ENCODE data around the gene AKAP10. TPM values are rescaled to one million over a fixed set of nuclear protein-coding genes. Genes with fewer than 3 reads are reported as not detected.

The AKAP10 gene
- polyA plus RNA-seq, 4 donors = 5.4 to 20.7 (median 7.2) TPM

DNA sequence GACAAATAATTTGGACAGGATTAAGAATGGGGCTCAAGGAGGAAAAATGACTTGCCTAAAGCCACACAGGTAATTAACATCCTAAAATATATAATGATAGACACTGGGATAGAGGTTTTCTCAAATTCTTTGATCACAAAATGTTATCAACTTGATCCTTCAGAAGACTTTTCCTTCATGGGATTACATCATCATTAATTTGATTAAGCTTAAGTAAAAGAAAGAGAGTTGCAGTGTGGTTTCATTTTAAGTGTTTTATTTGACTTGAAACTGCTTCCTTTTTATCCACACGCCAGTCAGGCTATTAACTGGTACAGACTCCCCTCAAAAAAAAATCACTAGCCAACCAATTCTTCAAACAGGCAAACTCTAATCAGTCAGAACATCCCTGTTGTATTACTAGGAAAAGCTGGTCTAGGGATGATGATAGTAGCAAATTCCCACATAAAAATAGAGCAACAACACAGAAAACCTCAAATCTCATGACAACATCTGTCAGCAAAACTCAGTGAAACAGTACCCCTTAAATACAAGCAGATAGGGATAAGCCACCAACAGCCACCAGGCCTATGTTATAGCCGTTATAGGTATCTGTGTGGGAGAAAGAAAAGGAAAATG lies 32.5 kb downstream of the AKAP10 start:
- no peak for FAIRE-seq

DNA sequence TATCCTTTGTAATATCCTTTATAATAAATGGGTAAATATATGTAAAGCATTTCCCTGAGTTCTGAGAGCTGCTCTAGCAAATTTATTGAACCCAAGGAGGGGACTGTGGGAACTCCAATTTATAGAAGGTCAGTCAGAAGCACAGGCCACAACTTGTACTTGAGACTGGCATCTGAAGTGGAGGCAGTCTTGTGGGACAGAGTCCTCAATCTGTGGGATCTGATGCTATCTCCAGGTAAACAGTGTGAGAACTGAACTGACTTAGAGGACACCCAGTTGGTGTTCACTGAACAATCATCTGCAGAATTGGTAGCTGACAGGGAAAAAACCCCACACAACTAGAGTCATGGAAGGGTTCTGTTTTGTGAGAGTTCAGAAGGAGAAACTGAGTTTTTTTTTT lies 34.0 kb downstream of the AKAP10 start:
- DNase-seq (no peak), FAIRE-seq (no peak)
- Histone ChIP-seq H3K9me3 (ENCODE audit: control insufficient read depth in 2 of 2, insufficient read depth in 1 of 2, low read depth in 1 of 2, low read length in 1 of 2) (no peaks in the 10 kb centered on the region), H3K36me3 (ENCODE audit: control insufficient read depth in 3 of 3, insufficient read depth in 2 of 3, low read depth in 1 of 3, low read length in 3 of 3) (peaks cover 6 to 25% (median 13%) of the 10 kb centered on the region in 3 donors), H3K4me1 (ENCODE audit: control insufficient read depth in 3 of 3, insufficient read depth in 2 of 3, low read depth in 1 of 3, low read length in 2 of 3) (no peaks in the 10 kb centered on the region), H3K4me3 (ENCODE audit: low read depth in 1 of 3, low read length in 3 of 3) (no peak overlapping the region), H3K27ac (ENCODE audit: low read depth in 1 of 3, low read length in 2 of 3) (no peak overlapping the region), H3K27me3 (ENCODE audit: control insufficient read depth in 3 of 3, insufficient read depth in 3 of 3, low read length in 3 of 3) (no peaks in the 10 kb centered on the region)

More for the DNA sequence above, 32.5 kb downstream of the AKAP10 start:
- 67 to 84% (median 78%) methylated on average over 2 of the region's 2 CpGs for WGBS, 3 donors
- Histone ChIP-seq H3K4me1 (ENCODE audit: control insufficient read depth in 3 of 3, insufficient read depth in 2 of 3, low read depth in 1 of 3, low read length in 2 of 3) (no peaks in the 10 kb centered on the region), H3K9me3 (ENCODE audit: control insufficient read depth in 2 of 2, insufficient read depth in 1 of 2, low read depth in 1 of 2, low read length in 1 of 2) (no peaks in the 10 kb centered on the region), H3K27ac (ENCODE audit: low read depth in 1 of 3, low read length in 2 of 3) (no peak overlapping the region), H3K27me3 (ENCODE audit: control insufficient read depth in 3 of 3, insufficient read depth in 3 of 3, low read length in 3 of 3) (no peaks in the 10 kb centered on the region), H3K36me3 (ENCODE audit: control insufficient read depth in 3 of 3, insufficient read depth in 2 of 3, low read depth in 1 of 3, low read length in 3 of 3) (peaks cover 6 to 23% (median 6%) of the 10 kb centered on the region in 3 donors), H3K4me3 (ENCODE audit: low read depth in 1 of 3, low read length in 3 of 3) (no peak overlapping the region)
- no peak for DNase-seq

DNA sequence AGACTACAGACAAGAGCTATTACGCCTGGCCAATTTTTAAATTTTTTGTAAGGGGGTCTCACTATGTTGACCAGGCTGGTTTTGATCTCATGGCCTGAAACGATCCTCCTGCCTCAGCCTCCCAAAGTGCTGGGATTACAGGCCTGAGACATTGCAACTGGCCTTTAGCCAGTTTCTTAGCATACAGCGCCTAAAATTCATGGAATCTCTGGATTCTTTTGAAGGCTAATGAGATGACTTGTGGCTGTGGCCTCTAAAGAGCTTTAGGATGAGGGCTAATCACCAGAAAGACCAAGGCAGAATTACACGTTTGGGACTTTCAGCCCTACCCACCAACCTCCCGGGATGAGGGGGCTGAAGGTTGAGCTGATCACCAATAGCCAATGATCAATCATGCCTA lies 34.6 kb downstream of the AKAP10 start:
- Histone ChIP-seq H3K36me3 (ENCODE audit: control insufficient read depth in 3 of 3, insufficient read depth in 2 of 3, low read depth in 1 of 3, low read length in 3 of 3) (peaks cover 4 to 23% (median 13%) of the 10 kb centered on the region in 3 donors), H3K9me3 (ENCODE audit: control insufficient read depth in 2 of 2, insufficient read depth in 1 of 2, low read depth in 1 of 2, low read length in 1 of 2) (no peaks in the 10 kb centered on the region), H3K27me3 (ENCODE audit: control insufficient read depth in 3 of 3, insufficient read depth in 3 of 3, low read length in 3 of 3) (no peaks in the 10 kb centered on the region), H3K27ac (ENCODE audit: low read depth in 1 of 3, low read length in 2 of 3) (no peak overlapping the region), H3K4me3 (ENCODE audit: low read depth in 1 of 3, low read length in 3 of 3) (no peak overlapping the region), H3K4me1 (ENCODE audit: control insufficient read depth in 3 of 3, insufficient read depth in 2 of 3, low read depth in 1 of 3, low read length in 2 of 3) (no peaks in the 10 kb centered on the region)
- DNase-seq (no peak), FAIRE-seq (no peak)
- 92 to 98% (median 95%) methylated on average over 5 of the region's 5 CpGs for WGBS, 3 donors

DNA sequence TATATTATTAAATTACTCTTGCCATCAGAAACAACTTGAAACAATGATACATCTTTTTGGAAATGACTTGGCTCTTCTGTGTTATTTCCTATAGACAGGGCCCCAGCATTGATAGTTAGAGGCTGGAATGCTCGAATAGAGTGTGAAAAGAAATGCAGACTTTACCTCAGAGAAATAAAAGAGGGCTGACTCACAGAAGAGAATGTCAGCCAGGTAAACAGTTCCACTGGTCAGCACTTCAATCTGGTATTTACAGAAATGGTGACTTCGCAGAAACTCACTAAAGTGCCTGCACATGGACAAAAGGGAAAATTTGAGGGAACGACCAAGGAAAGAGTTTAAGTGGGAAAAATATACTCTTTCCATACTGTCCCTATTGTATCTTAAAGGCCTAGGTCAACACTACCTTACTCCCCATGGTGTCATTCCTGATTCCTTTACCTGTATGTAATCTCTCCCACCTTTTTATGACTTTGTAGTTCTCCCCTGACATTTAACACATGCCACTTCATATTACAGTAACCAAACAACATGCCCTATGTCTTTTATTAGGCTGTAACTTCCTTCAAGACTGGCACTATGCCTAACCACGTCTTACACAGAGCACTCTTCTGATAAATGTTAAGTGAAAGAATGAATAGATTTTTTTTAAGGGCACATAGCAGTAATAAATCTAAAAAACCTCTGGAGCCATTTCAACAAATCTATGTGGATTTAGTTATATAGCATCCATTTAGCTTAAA lies 36.7 kb downstream of the AKAP10 start:
- 54 to 62% (median 58%) methylated on average over 4 of the region's 4 CpGs for WGBS, 3 donors
- H3K9me3 ChIP-seq (ENCODE audit: control insufficient read depth in 2 of 2, insufficient read depth in 1 of 2, low read depth in 1 of 2, low read length in 1 of 2) = no peaks in the 10 kb centered on the region
- no peaks in the 10 kb centered on the region for H3K27me3 ChIP-seq (ENCODE audit: control insufficient read depth in 3 of 3, insufficient read depth in 3 of 3, low read length in 3 of 3)
- DNase-seq (peak; percentile 22 to 37), FAIRE-seq (no peak)
- H3K4me1 ChIP-seq (ENCODE audit: control insufficient read depth in 3 of 3, insufficient read depth in 2 of 3, low read depth in 1 of 3, low read length in 2 of 3) = no peaks in the 10 kb centered on the region
- no peak overlapping the region for H3K4me3 ChIP-seq (ENCODE audit: low read depth in 1 of 3, low read length in 3 of 3)
- peaks cover 9 to 23% (median 20%) of the 10 kb centered on the region in 3 donors for H3K36me3 ChIP-seq (ENCODE audit: control insufficient read depth in 3 of 3, insufficient read depth in 2 of 3, low read depth in 1 of 3, low read length in 3 of 3)
- H3K27ac ChIP-seq (ENCODE audit: low read depth in 1 of 3, low read length in 2 of 3) = peak overlapping the region in 2 of 3 donors; percentile 17 to 24

DNA sequence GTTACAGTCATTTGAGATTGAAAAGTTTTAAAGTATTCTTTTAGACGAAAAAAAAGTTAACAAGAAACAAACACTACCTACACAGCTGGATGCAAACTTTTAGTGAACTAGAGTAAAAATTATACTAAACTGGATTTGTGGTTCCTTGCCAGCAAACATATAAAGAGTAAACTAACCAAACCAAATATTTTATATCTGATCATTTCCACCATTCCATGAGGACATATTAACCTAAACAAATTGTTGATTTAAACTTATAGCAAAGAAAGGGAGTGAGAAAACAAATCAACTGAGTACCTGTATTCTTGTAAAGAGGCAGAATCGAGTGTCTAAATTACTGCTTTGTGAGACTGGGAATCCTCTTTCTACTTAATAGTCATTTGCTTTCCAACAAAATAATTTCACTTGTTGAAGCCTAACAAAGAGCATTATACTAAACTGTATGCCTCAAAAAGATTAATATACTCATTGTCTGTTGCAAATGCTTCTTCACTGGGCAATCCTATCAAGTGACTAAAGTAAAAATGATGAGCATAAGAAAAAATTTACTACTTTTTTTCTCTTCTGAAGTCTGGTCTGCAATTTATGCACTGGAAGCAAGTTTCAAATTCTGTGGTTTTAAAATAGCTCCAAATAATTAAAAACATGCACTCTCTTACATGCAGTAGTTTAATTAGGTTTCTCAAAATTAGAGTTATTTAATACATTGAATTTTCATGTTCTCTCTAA lies 37.5 kb downstream of the AKAP10 start:
- 90 to 96% (median 94%) methylated on average over 2 of the region's 2 CpGs for WGBS, 3 donors
- DNase-seq = no peak
- H3K27me3 ChIP-seq (ENCODE audit: control insufficient read depth in 3 of 3, insufficient read depth in 3 of 3, low read length in 3 of 3) = no peaks in the 10 kb centered on the region
- no peak overlapping the region for H3K27ac ChIP-seq (ENCODE audit: low read depth in 1 of 3, low read length in 2 of 3)
- H3K36me3 ChIP-seq (ENCODE audit: control insufficient read depth in 3 of 3, insufficient read depth in 2 of 3, low read depth in 1 of 3, low read length in 3 of 3) = peaks cover 9 to 23% (median 17%) of the 10 kb centered on the region in 3 donors
- no peaks in the 10 kb centered on the region for H3K4me1 ChIP-seq (ENCODE audit: control insufficient read depth in 3 of 3, insufficient read depth in 2 of 3, low read depth in 1 of 3, low read length in 2 of 3)
- FAIRE-seq = no peak
- no peaks in the 10 kb centered on the region for H3K9me3 ChIP-seq (ENCODE audit: control insufficient read depth in 2 of 2, insufficient read depth in 1 of 2, low read depth in 1 of 2, low read length in 1 of 2)
- H3K4me3 ChIP-seq (ENCODE audit: low read depth in 1 of 3, low read length in 3 of 3) = no peak overlapping the region

DNA sequence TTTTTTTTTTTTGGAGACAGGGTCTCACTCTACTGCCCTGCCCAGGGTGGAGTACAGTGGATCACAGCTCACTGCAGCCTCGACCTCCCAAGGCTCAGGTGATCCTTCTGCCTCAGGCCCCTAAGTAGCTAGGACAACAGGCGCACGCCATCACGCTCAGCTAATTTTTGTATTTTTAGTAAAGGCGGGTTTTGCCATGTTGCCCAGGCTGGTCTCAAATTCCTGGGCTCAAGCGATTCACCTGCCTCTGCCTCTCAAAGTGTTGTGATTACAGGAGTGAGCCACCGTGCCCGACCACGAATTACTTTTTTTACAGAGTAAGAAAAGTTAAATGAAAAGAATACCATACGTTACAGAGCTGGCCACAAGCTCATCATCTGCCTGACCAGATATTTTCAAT lies 38.9 kb downstream of the AKAP10 start:
- Histone ChIP-seq H3K36me3 (ENCODE audit: control insufficient read depth in 3 of 3, insufficient read depth in 2 of 3, low read depth in 1 of 3, low read length in 3 of 3) (peaks cover 12 to 28% (median 17%) of the 10 kb centered on the region in 3 donors), H3K4me1 (ENCODE audit: control insufficient read depth in 3 of 3, insufficient read depth in 2 of 3, low read depth in 1 of 3, low read length in 2 of 3) (no peaks in the 10 kb centered on the region), H3K9me3 (ENCODE audit: control insufficient read depth in 2 of 2, insufficient read depth in 1 of 2, low read depth in 1 of 2, low read length in 1 of 2) (no peaks in the 10 kb centered on the region), H3K27ac (ENCODE audit: low read depth in 1 of 3, low read length in 2 of 3) (no peak overlapping the region), H3K4me3 (ENCODE audit: low read depth in 1 of 3, low read length in 3 of 3) (no peak overlapping the region), H3K27me3 (ENCODE audit: control insufficient read depth in 3 of 3, insufficient read depth in 3 of 3, low read length in 3 of 3) (no peaks in the 10 kb centered on the region)
- FAIRE-seq (no peak), DNase-seq (no peak)
- WGBS, 3 donors = 96 to 99% (median 98%) methylated on average over 10 of the region's 10 CpGs

DNA sequence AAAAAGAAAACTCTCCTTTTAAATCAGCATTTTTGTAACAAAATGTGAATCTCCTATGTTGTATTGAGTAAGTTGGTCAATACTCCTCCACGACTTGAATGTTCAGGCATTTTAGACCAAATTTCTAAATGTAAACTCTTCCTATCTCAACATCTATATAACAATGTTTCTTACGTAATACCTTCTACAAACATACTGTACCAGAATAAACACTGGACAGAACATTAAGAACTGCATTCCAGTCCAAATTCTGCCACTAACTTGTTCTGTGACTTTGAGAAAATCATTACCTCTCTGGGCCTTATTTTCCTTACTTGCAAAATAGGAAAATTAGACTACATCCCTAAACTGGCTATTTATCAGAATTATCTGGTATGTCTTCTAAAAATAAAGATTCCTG lies 40.1 kb downstream of the AKAP10 start:
- peaks cover 12 to 24% (median 17%) of the 10 kb centered on the region in 3 donors for H3K36me3 ChIP-seq (ENCODE audit: control insufficient read depth in 3 of 3, insufficient read depth in 2 of 3, low read depth in 1 of 3, low read length in 3 of 3)

DNA sequence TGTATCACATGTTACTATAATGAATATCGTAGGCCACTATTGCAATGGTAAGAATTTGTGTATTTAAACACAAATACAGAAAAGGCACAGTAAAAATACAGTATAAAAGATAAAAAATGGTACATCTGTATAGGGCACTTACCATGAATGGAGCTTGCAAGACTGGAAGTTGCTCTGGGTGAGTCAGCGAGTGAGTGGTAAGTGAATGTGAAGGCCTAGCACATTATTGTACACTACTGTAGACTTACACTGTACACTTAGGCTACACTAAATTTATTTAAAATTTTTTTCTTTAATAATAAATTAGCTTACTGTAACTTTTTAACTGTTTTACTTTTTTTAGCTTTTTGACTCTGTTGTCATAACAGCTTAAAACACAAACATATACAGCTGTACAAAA lies 42.5 kb downstream of the AKAP10 start:
- Histone ChIP-seq H3K4me3 (ENCODE audit: low read depth in 1 of 3, low read length in 3 of 3) (no peak overlapping the region), H3K27me3 (ENCODE audit: control insufficient read depth in 3 of 3, insufficient read depth in 3 of 3, low read length in 3 of 3) (no peaks in the 10 kb centered on the region), H3K36me3 (ENCODE audit: control insufficient read depth in 3 of 3, insufficient read depth in 2 of 3, low read depth in 1 of 3, low read length in 3 of 3) (peaks cover 11 to 40% (median 17%) of the 10 kb centered on the region in 3 donors), H3K9me3 (ENCODE audit: control insufficient read depth in 2 of 2, insufficient read depth in 1 of 2, low read depth in 1 of 2, low read length in 1 of 2) (no peaks in the 10 kb centered on the region), H3K27ac (ENCODE audit: low read depth in 1 of 3, low read length in 2 of 3) (no peak overlapping the region), H3K4me1 (ENCODE audit: control insufficient read depth in 3 of 3, insufficient read depth in 2 of 3, low read depth in 1 of 3, low read length in 2 of 3) (no peaks in the 10 kb centered on the region)
- WGBS, 3 donors = 98 to 100% (median 98%) methylated on average over 2 of the region's 2 CpGs
- FAIRE-seq (no peak), DNase-seq (no peak)

More for the DNA sequence above, 40.1 kb downstream of the AKAP10 start:
- Histone ChIP-seq H3K27ac (ENCODE audit: low read depth in 1 of 3, low read length in 2 of 3) (no peak overlapping the region), H3K9me3 (ENCODE audit: control insufficient read depth in 2 of 2, insufficient read depth in 1 of 2, low read depth in 1 of 2, low read length in 1 of 2) (no peaks in the 10 kb centered on the region), H3K4me1 (ENCODE audit: control insufficient read depth in 3 of 3, insufficient read depth in 2 of 3, low read depth in 1 of 3, low read length in 2 of 3) (no peaks in the 10 kb centered on the region), H3K27me3 (ENCODE audit: control insufficient read depth in 3 of 3, insufficient read depth in 3 of 3, low read length in 3 of 3) (no peaks in the 10 kb centered on the region), H3K4me3 (ENCODE audit: low read depth in 1 of 3, low read length in 3 of 3) (no peak overlapping the region)
- 77 to 86% (median 80%) methylated on average over 2 of the region's 2 CpGs for WGBS, 3 donors
- DNase-seq (no peak), FAIRE-seq (no peak)

Measured in small intestine (tissue), 7 donors.